Muscle layer of colon (tissue), 2 donors: ENCODE measurements around the gene WWOX.

Experiments
- H3K27ac ChIP-seq: one replicate; pipeline ENCODE4 v1.7.0; 2013; ENCODE audit warnings: low read depth, mild to moderate bottlenecking, low read length, moderate library complexity
- H3K27me3 ChIP-seq, 2 donors: one replicate each; pipeline ENCODE4 v1.7.0; 2013; ENCODE audit warnings: low read length in 2 of 2, mild to moderate bottlenecking in 2 of 2; ENCODE audit not compliant: insufficient read depth in 2 of 2, control insufficient read depth in 1 of 2
- H3K36me3 ChIP-seq: one replicate; pipeline ENCODE4 v1.7.0; 2013; ENCODE audit warnings: mild to moderate bottlenecking, low read length; ENCODE audit not compliant: insufficient read depth
- H3K4me1 ChIP-seq: one replicate; pipeline ENCODE4 v1.7.0; 2013; ENCODE audit warnings: mild to moderate bottlenecking, low read length; ENCODE audit not compliant: insufficient read depth
- H3K4me3 ChIP-seq, 2 donors: one replicate each; pipeline ENCODE4 v1.7.0; 2013; ENCODE audit warnings: low read length in 2 of 2, low read depth in 1 of 2, mild to moderate bottlenecking in 1 of 2, moderate library complexity in 1 of 2
- H3K9ac ChIP-seq: one replicate; pipeline ENCODE4 v1.7.0; 2013; ENCODE audit warnings: low read length
- H3K9me3 ChIP-seq: one replicate; pipeline ENCODE4 v1.7.0; 2013; ENCODE audit warnings: mild to moderate bottlenecking, low read length
- donor health status: abdominal sarcoma.
- donor health status: Adenocarcinoma of cecum.

The WWOX gene

GRCh38 chr16:78783570-78784079 is 684.2 kb downstream of the WWOX start:
- no peak overlapping the region for H3K27ac ChIP-seq
- no peaks in the 10 kb centered on the region for H3K27me3 ChIP-seq
- H3K9ac ChIP-seq = no peak overlapping the region
- H3K36me3 ChIP-seq = no peaks in the 10 kb centered on the region
- H3K4me1 ChIP-seq = no peaks in the 10 kb centered on the region
- H3K4me3 ChIP-seq = no peak overlapping the region
- no peaks in the 10 kb centered on the region for H3K9me3 ChIP-seq

- H3K9ac ChIP-seq = no peak overlapping the region
- H3K27ac ChIP-seq = no peak overlapping the region
- H3K4me3 ChIP-seq = no peak overlapping the region
- H3K27me3 ChIP-seq = no peaks in the 10 kb centered on the region
- H3K9me3 ChIP-seq = no peaks in the 10 kb centered on the region
- H3K4me1 ChIP-seq = no peaks in the 10 kb centered on the region
- H3K36me3 ChIP-seq = no peaks in the 10 kb centered on the region
Observed at GRCh38 chr16:78784771-78785170, 685.3 kb downstream of the WWOX start.

GRCh38 chr16:78785218-78785617 is 685.8 kb downstream of the WWOX start:
- Histone ChIP-seq H3K9me3 (no peaks in the 10 kb centered on the region), H3K4me1 (no peaks in the 10 kb centered on the region), H3K9ac (no peak overlapping the region), H3K36me3 (no peaks in the 10 kb centered on the region), H3K27ac (no peak overlapping the region), H3K27me3 (no peaks in the 10 kb centered on the region), H3K4me3 (no peak overlapping the region)

- no peak overlapping the region for H3K27ac ChIP-seq
- H3K9me3 ChIP-seq = no peaks in the 10 kb centered on the region
- H3K36me3 ChIP-seq = no peaks in the 10 kb centered on the region
- H3K4me3 ChIP-seq = no peak overlapping the region
- no peaks in the 10 kb centered on the region for H3K27me3 ChIP-seq
- no peak overlapping the region for H3K9ac ChIP-seq
- no peaks in the 10 kb centered on the region for H3K4me1 ChIP-seq
Observed at GRCh38 chr16:78786635-78787034, 687.2 kb downstream of the WWOX start.

- H3K4me3 ChIP-seq = no peak overlapping the region
- H3K9ac ChIP-seq = no peak overlapping the region
- H3K36me3 ChIP-seq = no peaks in the 10 kb centered on the region
- no peak overlapping the region for H3K27ac ChIP-seq
- no peaks in the 10 kb centered on the region for H3K4me1 ChIP-seq
- no peaks in the 10 kb centered on the region for H3K9me3 ChIP-seq
- no peaks in the 10 kb centered on the region for H3K27me3 ChIP-seq
Observed at GRCh38 chr16:78788276-78788675, 688.8 kb downstream of the WWOX start.

GRCh38 chr16:78788696-78789095 is 689.2 kb downstream of the WWOX start:
- Histone ChIP-seq H3K4me3 (no peak overlapping the region), H3K27ac (no peak overlapping the region), H3K9ac (no peak overlapping the region), H3K4me1 (no peaks in the 10 kb centered on the region), H3K9me3 (no peaks in the 10 kb centered on the region), H3K36me3 (no peaks in the 10 kb centered on the region), H3K27me3 (no peaks in the 10 kb centered on the region)

- Histone ChIP-seq H3K27me3 (no peaks in the 10 kb centered on the region), H3K4me1 (no peaks in the 10 kb centered on the region), H3K9me3 (no peaks in the 10 kb centered on the region), H3K36me3 (no peaks in the 10 kb centered on the region), H3K27ac (no peak overlapping the region), H3K4me3 (no peak overlapping the region), H3K9ac (no peak overlapping the region)
Observed at GRCh38 chr16:78789561-78789960, 690.1 kb downstream of the WWOX start.

- Histone ChIP-seq H3K4me1 (no peaks in the 10 kb centered on the region), H3K9me3 (no peaks in the 10 kb centered on the region), H3K9ac (no peak overlapping the region), H3K36me3 (no peaks in the 10 kb centered on the region), H3K27me3 (no peaks in the 10 kb centered on the region), H3K27ac (no peak overlapping the region), H3K4me3 (no peak overlapping the region)
Observed at GRCh38 chr16:78791011-78791410, 691.6 kb downstream of the WWOX start.

GRCh38 chr16:78791926-78792325 is 692.5 kb downstream of the WWOX start:
- H3K27me3 ChIP-seq = no peaks in the 10 kb centered on the region
- no peaks in the 10 kb centered on the region for H3K4me1 ChIP-seq
- no peak overlapping the region for H3K4me3 ChIP-seq
- no peak overlapping the region for H3K9ac ChIP-seq
- no peaks in the 10 kb centered on the region for H3K36me3 ChIP-seq
- H3K27ac ChIP-seq = no peak overlapping the region
- H3K9me3 ChIP-seq = no peaks in the 10 kb centered on the region

GRCh38 chr16:78792952-78793351 is 693.5 kb downstream of the WWOX start:
- Histone ChIP-seq H3K4me3 (no peak overlapping the region), H3K36me3 (no peaks in the 10 kb centered on the region), H3K9ac (no peak overlapping the region), H3K4me1 (no peaks in the 10 kb centered on the region), H3K9me3 (no peaks in the 10 kb centered on the region), H3K27ac (no peak overlapping the region), H3K27me3 (no peaks in the 10 kb centered on the region)

GRCh38 chr16:78794581-78795250 is 695.3 kb downstream of the WWOX start:
- H3K27me3 ChIP-seq = no peaks in the 10 kb centered on the region
- H3K4me3 ChIP-seq = no peak overlapping the region
- no peaks in the 10 kb centered on the region for H3K4me1 ChIP-seq
- H3K9me3 ChIP-seq = no peaks in the 10 kb centered on the region
- no peak overlapping the region for H3K9ac ChIP-seq
- H3K36me3 ChIP-seq = no peaks in the 10 kb centered on the region
- H3K27ac ChIP-seq = no peak overlapping the region

GRCh38 chr16:78795433-78795832 is 696.0 kb downstream of the WWOX start:
- no peaks in the 10 kb centered on the region for H3K27me3 ChIP-seq
- H3K27ac ChIP-seq = no peak overlapping the region
- H3K9ac ChIP-seq = no peak overlapping the region
- H3K4me3 ChIP-seq = no peak overlapping the region
- H3K9me3 ChIP-seq = no peaks in the 10 kb centered on the region
- no peaks in the 10 kb centered on the region for H3K4me1 ChIP-seq
- no peaks in the 10 kb centered on the region for H3K36me3 ChIP-seq
